ENCODE data around the gene ZNF580.

GRCh38 chr19:55642153-55643002 is 1.6 kb downstream of the ZNF580 start:
- TF ChIP-seq CTCF (IDR thresholded peaks at IDR 0.05) (no peak), POLR2A (IDR thresholded peaks at IDR 0.05) (no peak)
